GM19193 (cell line): ENCODE results near the gene SLC28A3.

Experiments
- POLR2A ChIP-seq: IDR thresholded peaks from 4 replicates; pipeline ENCODE4 v1.6.1; 2011; ENCODE audit not compliant: insufficient read depth, insufficient read length; ENCODE audit errors: extremely low read depth

The SLC28A3 gene

DNA sequence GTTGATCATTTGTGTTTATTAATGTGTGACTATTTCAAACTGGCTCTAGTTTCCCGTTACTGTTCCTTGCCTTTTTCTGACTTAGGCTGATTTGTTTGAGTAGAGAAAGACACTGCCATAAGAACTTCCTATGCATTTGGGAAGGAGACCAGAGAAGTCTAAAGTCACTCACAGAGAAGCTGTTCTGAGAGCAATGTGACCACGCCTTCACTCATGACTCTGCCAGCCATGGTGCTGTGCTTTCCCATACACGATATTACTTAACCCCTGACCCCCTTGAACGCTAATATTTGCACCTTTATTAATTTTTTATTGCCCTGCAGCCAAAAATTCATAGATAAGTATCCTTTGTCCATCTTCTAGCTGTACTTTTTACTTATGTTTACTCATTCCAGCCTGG is 20.9 kb downstream of the SLC28A3 start:
- TF ChIP-seq POLR2A: no peak

DNA sequence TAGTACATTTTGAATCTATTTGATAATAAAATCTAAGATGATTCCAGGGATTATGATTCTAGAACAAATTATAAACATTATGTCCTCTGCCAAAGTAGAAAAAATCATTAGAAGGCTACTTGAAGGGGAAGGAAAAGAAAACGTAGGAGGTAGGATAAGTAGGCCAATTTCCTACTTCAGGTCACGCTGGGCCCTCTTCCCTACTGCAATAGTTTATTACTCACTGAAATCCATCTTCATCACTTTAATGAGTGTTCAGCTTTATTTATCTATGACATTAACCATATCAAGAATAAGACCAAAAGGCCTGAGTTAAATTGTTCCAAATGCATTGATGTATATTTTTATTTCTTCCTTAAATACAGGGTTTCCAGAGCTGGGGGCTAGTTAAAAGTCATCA is 21.6 kb downstream of the SLC28A3 start:
- TF ChIP-seq POLR2A: no peak

DNA sequence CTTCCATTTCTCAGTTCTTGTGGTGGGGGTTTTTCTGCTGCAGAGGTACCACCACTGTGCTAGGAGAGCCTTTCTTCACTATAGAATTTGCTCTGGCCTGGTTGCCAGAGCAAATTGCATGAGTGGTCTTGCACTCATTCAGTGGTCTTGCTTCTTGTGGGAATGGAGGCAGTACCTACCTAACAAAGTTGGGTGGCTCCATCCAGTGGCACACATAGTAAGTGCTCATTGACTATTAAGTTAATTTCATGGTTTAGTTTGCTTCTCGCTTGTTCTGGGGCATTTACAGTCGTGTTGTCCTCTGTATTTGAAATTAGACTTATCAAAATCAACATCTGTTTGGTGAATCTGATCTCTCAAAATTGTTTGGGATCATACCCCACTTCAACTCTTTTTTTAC is 23.0 kb downstream of the SLC28A3 start:
- TF ChIP-seq POLR2A: no peak

DNA sequence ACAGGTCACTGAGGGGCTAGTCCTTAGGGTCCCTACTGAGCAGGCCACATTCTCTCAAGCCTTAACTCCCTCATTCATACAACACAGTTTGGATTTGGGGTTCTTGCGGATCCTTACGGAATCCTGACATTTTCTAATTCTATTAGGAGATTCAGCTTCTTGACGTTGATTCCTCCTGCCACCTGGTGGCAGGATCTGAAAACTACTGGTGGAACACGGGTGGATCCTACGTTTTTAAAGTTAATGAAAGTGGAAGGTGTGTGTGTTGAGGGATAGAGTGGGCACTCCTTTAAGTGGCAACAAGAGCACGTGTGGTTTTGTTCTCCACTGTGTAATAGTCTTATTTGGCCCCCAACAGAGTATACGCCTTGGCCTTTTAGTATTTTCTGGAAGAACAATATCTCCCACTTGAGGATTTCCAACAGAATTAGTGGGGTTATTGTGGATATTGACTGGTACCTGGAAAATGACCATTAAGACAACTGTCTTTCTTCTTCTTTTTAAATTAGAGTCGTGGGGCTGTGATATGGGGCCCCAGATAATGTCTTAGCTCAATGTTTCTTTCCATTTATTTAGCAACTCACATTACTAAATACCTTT is 25.2 kb downstream of the SLC28A3 start:
- TF ChIP-seq POLR2A: no peak

DNA sequence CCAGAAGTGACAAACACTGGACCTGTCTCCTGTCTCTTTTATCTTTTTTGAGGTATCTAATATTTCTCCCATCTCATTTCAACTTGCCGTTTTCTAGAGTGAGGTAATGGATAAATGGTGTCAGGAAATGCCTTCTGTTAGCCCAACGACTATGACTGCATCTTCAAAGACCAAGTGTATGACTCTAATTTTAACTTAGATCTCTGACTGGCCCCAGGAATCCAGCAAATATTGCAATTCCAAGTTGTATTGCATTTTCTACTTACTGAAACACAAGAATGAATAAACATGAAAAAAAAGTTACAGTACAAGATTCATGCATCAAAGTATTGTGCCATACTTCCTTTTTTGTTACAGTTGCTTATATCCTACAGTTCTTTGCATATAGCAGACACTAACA is 26.3 kb downstream of the SLC28A3 start:
- no peak for TF ChIP-seq POLR2A

DNA sequence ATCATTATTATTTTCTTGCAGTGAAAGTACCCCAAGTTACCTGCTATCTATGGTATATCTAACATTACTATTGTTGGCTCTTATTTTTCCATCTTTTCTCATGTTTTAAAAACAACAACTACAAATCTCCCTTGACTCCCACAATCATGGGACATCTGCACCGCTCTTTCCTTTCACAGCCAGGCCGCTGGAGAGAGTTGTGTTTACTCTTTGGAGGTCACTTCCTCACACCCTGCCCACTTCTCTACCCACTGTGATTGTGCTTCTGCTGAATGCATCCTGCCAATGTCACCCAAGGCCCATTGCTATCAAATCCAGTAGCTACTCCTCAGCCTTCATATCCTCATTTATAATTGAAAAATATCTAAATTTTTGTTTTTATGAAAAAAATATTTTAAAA is 29.7 kb downstream of the SLC28A3 start:
- TF ChIP-seq POLR2A: no peak

DNA sequence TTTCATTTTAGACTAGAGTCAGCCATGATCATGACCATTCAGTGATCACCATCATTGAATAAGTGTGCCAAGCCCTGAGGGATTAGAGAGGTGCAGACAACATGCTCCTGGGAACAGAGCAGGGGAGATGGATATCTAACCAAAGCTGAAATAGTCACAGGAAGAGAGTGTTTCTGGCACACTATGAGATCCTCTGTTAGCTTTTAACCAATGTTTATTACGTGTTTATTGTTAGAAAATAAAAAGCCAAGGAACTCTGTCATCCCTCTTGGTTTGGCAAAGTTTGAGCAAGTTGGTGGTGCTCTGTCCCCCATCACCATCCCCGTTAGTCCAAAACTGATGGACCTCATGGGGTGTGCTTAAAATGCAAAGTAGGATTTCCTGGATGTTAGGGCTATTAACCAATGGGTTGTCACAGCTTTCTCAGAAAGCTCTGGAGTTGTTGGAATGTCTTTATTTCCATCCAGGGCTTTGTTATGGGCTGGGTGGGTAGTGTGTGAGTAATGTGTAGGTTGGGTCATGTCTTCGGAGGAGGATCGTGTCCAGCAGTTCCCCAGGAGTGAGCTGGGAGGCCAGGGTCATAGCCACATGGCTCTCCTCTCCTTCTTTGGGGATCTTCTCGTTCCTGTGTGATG is 34.9 kb downstream of the SLC28A3 start:
- TF ChIP-seq POLR2A: no peak

DNA sequence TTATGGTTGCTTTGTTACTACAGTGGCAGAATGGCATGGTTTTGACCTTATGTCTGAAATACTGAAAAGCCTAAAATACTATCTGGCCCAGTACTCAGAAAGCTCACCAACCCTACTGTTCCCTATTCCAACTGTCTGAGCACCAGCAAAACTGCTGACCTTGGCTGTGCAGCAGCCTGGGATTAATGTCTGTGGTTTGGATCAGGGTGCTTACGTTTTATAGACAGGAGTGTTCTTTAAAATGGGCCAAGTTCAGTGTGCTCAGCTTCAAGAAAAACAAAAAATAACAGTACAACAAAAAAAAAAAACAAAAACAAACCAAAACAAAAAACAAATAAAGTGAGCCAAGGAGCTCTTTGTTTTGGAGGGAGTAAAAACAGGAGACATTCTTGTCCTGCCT is 36.4 kb downstream of the SLC28A3 start:
- TF ChIP-seq POLR2A: no peak

DNA sequence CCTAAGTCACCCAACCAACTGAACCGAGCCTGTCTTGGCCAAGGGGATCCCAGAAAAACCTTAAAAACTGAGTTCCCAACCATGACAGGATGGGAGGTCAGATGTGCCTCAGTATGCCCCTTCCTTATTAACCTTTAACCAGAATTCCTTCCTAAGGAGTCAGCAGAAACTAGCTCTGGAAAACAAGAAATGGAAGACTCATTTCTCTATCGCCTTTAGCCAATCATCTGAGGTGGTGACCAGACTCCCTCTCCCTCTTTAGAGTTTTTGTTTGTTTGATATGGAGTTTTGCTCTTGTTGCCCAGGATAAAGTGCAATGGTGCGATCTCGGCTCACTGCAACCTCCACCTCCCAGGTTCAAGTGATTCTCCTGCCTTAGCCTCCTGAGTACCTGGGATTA is 37.5 kb downstream of the SLC28A3 start:
- no peak for TF ChIP-seq POLR2A

DNA sequence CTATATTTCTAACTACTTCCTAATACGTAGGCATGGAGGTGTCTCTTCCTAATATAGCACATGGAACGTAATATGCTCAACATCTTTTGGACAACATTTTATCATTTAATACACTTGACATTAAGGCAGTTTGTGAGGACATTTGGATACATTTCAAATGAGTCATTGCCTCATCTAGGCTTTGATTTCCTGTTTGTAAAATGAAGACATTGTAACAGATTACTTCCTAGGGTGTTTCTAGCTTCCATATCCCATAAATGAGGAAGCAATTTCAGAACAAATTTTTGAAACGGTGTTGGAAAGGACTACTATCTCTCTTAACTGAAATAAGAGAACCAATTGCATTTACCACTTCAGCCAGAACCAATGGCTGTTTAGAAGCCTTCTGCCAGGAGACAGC is 38.7 kb downstream of the SLC28A3 start:
- TF ChIP-seq POLR2A: no peak

DNA sequence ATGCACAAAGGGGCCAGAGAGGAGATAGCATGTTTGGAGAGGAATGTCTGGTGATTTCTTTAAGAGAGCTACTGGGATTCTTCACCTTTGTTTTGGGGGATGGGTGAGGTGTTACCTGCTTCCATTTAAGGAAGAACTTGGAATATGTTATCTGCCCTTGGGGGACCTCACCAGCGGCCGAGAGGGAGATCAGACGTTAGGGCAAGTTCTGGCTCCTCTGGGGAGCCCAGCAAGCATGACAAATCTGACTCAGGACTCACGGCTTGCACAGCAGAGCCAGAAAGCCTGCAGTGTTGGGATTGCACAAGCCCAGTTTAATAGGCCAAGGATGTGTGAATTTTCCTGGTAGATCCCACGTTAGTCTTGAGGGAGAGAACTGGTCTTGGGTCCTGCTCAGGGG is 40.3 kb downstream of the SLC28A3 start:
- TF ChIP-seq POLR2A: no peak

DNA sequence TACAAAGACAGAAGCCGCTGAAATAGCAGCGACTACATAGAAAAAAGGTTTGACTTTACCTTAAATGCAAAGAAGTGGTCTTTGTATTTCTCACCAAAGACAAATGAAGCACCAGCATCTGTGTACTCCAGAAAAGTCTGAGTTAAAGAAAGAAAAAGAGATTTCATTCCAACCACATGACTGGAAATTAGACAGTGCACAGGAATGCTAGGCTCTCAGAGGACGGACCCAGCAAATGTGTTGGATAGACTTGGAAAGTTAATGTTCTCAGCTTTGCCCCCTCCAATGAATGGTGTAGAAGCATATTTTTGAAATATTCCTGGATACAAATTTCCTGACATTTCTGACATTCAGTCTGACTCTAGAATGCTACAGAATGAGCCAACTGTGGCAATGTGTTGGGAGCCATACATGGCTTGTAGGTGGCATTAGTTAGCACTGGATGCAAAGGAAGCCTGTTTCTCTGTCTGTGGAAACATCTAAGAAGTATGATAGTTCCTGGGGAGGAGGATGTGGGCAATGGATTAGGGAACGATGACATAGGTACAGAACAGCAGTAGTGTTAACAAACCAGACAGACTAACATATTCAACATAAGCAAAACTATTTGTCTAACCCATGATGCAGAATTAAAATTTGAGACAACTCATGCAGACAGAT is 43.3 kb downstream of the SLC28A3 start:
- no peak for TF ChIP-seq POLR2A

DNA sequence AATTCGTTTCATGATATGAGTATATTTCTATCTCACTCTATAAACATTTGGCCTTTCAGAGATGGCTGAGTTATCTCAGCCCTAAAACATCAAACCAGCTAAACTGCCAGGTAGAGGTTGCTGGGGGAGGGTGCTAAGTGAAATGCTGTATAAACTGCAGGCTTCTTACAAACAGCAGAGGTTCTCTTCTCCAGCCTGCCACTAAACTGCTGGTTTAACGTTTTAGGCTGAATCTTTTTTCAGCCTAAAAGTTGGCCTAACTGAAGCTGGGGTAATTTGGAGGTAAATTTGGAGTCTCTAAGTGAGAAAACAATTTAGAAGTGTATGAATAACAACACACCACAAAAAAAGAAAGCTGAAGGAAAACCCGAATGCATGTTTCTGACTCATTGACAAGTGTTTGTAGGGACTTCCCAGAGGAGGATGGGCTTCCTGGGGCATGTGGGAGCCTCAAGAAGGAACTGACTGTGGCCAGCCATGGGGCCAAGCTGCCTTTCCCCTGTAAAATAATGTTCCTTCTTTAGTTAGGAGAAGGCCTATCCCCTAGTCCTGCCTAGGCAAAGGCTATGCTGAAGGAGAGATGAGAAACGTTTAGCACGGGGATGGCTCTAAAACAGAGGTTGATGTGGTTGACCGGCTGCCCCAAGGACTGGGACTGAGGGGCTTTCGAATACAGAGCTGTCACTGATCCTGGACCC is 44.3 kb downstream of the SLC28A3 start:
- no peak for TF ChIP-seq POLR2A

DNA sequence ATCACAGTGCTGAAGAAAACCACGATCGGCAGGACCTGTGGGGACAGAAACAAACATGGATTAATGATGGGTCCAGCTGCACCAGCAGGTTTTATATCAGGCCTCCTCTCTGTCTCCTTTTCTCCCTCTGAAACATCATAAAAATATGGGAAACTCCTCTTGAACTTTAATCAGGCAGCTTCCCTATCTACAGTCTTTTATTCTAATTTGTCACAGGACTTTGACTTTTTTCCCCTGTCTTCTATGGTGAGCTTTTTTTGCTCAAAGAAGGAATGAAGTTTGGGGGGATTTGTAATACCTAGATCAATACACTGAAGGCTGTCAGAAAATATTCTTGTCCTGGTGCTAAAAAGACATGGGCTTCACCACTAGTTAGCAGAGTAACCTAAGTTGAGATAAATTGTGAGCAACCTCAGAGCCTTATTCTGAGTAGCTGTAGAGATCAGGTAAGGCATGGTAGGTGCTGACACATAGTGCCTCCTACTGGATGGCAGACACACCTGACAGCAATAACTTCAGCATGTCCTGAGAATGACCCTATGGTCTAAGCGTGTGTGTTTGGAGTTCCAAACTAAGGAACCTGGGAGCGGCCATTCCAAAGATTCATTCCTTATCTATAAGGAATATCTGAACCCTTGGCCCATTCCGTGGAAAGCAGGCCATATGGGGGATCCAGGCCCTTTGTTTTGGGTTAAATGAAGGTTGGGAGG is 46.2 kb downstream of the SLC28A3 start:
- no peak for TF ChIP-seq POLR2A
